Nephron (organoid): Measurements from ENCODE around the gene MAP2K2.

ENCODE experiments used
- H3K27ac Mint-ChIP-seq, 3 experiments: 2 replicates each; pipeline ENCODE4 v1.8.0; 2020; ENCODE audit warnings: mixed read lengths in 3 of 3, mild to moderate bottlenecking in 2 of 3, moderate library complexity in 1 of 3
- H3K27me3 Mint-ChIP-seq: 2 replicates; pipeline ENCODE4 v1.8.0; 2021; ENCODE audit warnings: low read depth, mild to moderate bottlenecking, moderate library complexity, mixed read lengths
- H3K36me3 Mint-ChIP-seq: 2 replicates; pipeline ENCODE4 v1.8.0; 2020; ENCODE audit warnings: low read depth, mixed read lengths
- H3K4me1 Mint-ChIP-seq: 2 replicates; pipeline ENCODE4 v1.8.0; 2020; ENCODE audit warnings: mixed read lengths
- H3K4me3 Mint-ChIP-seq, 3 experiments: 2 replicates each; pipeline ENCODE4 v1.8.0; 2020; ENCODE audit warnings: mild to moderate bottlenecking in 3 of 3, mixed read lengths in 3 of 3, moderate library complexity in 2 of 3
- H3K9me3 Mint-ChIP-seq: 2 replicates; pipeline ENCODE4 v1.8.0; 2020; ENCODE audit warnings: mixed read lengths
- TF ChIP-seq, protein P1 (sequence below), 3 experiments: fragments of 200-600 bp; sonication (generic); IDR thresholded peaks; one replicate each; pipeline ENCODE4 v1.5.0; 2021; ENCODE audit warnings: antibody characterized with exemption in 3 of 3; ENCODE audit not compliant: unreplicated experiment in 3 of 3

The MAP2K2 gene

DNA sequence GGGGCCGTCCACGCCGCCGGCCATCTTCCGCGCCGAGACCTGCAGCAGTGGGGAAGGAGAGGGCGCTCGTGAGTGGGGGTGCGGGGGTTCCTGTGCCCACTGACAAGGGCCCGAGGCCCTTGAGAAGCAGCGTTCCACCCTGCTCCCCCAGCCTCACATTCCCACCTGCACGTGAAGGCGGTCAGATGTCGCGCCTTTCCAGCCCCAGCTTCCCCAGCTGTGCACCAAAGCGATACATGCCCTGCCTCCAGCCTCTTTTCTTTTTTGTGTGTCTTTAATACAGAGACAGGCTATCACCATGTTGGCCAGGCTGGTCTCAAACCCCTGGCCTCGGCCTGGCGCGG is 68.7 kb downstream of the MAP2K2 start:
- H3K27ac Mint-ChIP-seq = no peak overlapping the region
- no peak overlapping the region for H3K4me3 Mint-ChIP-seq
- H3K27me3 Mint-ChIP-seq = no peaks in the 10 kb centered on the region
- TF ChIP-seq, protein P1, sequence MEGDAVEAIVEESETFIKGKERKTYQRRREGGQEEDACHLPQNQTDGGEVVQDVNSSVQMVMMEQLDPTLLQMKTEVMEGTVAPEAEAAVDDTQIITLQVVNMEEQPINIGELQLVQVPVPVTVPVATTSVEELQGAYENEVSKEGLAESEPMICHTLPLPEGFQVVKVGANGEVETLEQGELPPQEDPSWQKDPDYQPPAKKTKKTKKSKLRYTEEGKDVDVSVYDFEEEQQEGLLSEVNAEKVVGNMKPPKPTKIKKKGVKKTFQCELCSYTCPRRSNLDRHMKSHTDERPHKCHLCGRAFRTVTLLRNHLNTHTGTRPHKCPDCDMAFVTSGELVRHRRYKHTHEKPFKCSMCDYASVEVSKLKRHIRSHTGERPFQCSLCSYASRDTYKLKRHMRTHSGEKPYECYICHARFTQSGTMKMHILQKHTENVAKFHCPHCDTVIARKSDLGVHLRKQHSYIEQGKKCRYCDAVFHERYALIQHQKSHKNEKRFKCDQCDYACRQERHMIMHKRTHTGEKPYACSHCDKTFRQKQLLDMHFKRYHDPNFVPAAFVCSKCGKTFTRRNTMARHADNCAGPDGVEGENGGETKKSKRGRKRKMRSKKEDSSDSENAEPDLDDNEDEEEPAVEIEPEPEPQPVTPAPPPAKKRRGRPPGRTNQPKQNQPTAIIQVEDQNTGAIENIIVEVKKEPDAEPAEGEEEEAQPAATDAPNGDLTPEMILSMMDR (IDR thresholded peaks at IDR 0.05; ENCODE audit: unreplicated experiment in 3 of 3) = no peak
- H3K9me3 Mint-ChIP-seq = no peaks in the 10 kb centered on the region
- H3K36me3 Mint-ChIP-seq = peaks cover 33% of the 10 kb centered on the region
- peaks cover 6% of the 10 kb centered on the region for H3K4me1 Mint-ChIP-seq

- H3K27me3 Mint-ChIP-seq = no peaks in the 10 kb centered on the region
- H3K27ac Mint-ChIP-seq = no peak overlapping the region
Observed at GRCh38 chr19:4054441-4055208, 69.3 kb downstream of the MAP2K2 start.

GRCh38 chr19:4053423-4054324 is 70.2 kb downstream of the MAP2K2 start:
- no peaks in the 10 kb centered on the region for H3K27me3 Mint-ChIP-seq
- TF ChIP-seq, protein P1 (IDR thresholded peaks at IDR 0.05; ENCODE audit: unreplicated experiment in 3 of 3) = no peak
- no peak overlapping the region for H3K4me3 Mint-ChIP-seq
- H3K9me3 Mint-ChIP-seq = no peaks in the 10 kb centered on the region
- peak overlapping the region in 1 of 3 experiments; percentile 41 for H3K27ac Mint-ChIP-seq
- peaks cover 38% of the 10 kb centered on the region for H3K36me3 Mint-ChIP-seq
- peaks cover 6% of the 10 kb centered on the region for H3K4me1 Mint-ChIP-seq

More at GRCh38 chr19:4054441-4055208, 69.3 kb downstream of the MAP2K2 start:
- peaks cover 6% of the 10 kb centered on the region for H3K4me1 Mint-ChIP-seq
- H3K4me3 Mint-ChIP-seq = no peak overlapping the region
- peaks cover 37% of the 10 kb centered on the region for H3K36me3 Mint-ChIP-seq
- TF ChIP-seq, protein P1 (IDR thresholded peaks at IDR 0.05; ENCODE audit: unreplicated experiment in 3 of 3) = no peak
- H3K9me3 Mint-ChIP-seq = no peaks in the 10 kb centered on the region

- Mint-ChIP-seq H3K27me3 (no peaks in the 10 kb centered on the region), H3K27ac (peak overlapping the region in 1 of 3 experiments; percentile 41), H3K4me3 (no peak overlapping the region), H3K36me3 (peaks cover 38% of the 10 kb centered on the region), H3K4me1 (peaks cover 6% of the 10 kb centered on the region), H3K9me3 (no peaks in the 10 kb centered on the region)
- TF ChIP-seq, protein P1 (IDR thresholded peaks at IDR 0.05; ENCODE audit: unreplicated experiment in 3 of 3) = no peak
Observed at GRCh38 chr19:4052993-4053422, 70.9 kb downstream of the MAP2K2 start.

- Mint-ChIP-seq H3K4me1 (peaks cover 6% of the 10 kb centered on the region), H3K9me3 (no peaks in the 10 kb centered on the region), H3K27ac (peak overlapping the region in 1 of 3 experiments; percentile 41), H3K27me3 (no peaks in the 10 kb centered on the region), H3K36me3 (peaks cover 35% of the 10 kb centered on the region), H3K4me3 (no peak overlapping the region)
- TF ChIP-seq, protein P1 (IDR thresholded peaks at IDR 0.05; ENCODE audit: unreplicated experiment in 3 of 3) = no peak
Observed at GRCh38 chr19:4052114-4052992, 71.6 kb downstream of the MAP2K2 start.
